Adrenal gland (tissue), 5 donors: ENCODE measurements around the gene BFSP1.

Source experiments
- CTCF ChIP-seq, 6 experiments: fragments of 450-650 bp in 4 of 6; fragments of 200-600 bp in 2 of 6; sonication (generic) in 1 of 6; IDR thresholded peaks; 1 replicate in 5 of 6; 2 replicates in 1 of 6; pipeline versions ENCODE4 v1.5.1 to v1.8.0; 2016 to 2021; ENCODE audit warnings: antibody characterized with exemption in 6 of 6, mild to moderate bottlenecking in 2 of 6, moderate library complexity in 1 of 6
- POLR2A ChIP-seq, 2 donors: fragments of 450-650 bp; IDR thresholded peaks; one replicate each; pipeline ENCODE4 v1.6.1; 2017; ENCODE audit warnings: antibody characterized with exemption in 2 of 2, mild to moderate bottlenecking in 2 of 2, moderate library complexity in 1 of 2
- donor health status: DM: no; HTN: no; CAD: no.

GRCh38 chr20:17559338-17559737, 28.2 kb upstream of the BFSP1 start:
- TF ChIP-seq CTCF (IDR thresholded peaks at IDR 0.05) (no peak), POLR2A (IDR thresholded peaks at IDR 0.05) (no peak)
